ENCODE data around the gene ZPR1. TPM values are rescaled to one million over a fixed set of nuclear protein-coding genes. Genes with fewer than 3 reads are reported as not detected.

Gene ZPR1
- total RNA-seq, 6 donors from 2014 or later = 17.6 to 56.1 (median 34.4) TPM

DNA sequence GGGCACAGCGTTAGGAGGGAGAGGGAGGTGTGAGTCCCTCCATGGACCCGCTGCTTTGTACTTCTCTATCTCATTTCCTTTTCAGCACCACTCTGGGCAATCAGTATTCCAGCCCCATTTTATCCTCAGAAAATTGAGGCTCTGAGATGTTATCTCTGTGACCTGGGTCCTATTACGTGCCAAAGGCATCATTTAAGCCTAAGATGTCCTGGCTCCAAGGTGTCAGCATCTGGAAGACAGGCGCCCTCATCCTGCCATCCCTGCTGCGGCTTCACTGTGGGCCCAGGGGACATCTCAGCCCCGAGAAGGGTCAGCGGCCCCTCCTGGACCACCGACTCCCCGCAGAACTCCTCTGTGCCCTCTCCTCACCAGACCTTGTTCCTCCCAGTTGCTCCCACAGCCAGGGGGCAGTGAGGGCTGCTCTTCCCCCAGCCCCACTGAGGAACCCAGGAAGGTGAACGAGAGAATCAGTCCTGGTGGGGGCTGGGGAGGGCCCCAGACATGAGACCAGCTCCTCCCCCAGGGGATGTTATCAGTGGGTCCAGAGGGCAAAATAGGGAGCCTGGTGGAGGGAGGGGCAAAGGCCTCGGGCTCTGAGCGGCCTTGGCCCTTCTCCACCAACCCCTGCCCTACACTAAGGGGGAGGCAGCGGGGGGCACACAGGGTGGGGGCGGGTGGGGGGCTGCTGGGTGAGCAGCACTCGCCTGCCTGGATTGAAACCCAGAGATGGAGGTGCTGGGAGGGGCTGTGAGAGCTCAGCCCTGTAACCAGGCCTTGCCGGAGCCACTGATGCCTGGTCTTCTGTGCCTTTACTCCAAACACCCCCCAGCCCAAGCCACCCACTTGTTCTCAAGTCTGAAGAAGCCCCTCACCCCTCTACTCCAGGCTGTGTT lies 41.1 kb upstream of the ZPR1 start:
- Histone ChIP-seq H3K36me3 (no peaks in the 10 kb centered on the region), H3K4me3 (no peak overlapping the region), H3K4me1 (peaks cover 0 to 8% (median 4%) of the 10 kb centered on the region in 4 donors), H3K27me3 (no peaks in the 10 kb centered on the region), H3K27ac (no peak overlapping the region), H3K9me3 (no peaks in the 10 kb centered on the region)
- 75 to 78% methylated on average over 9 to 16 of the region's 16 CpGs for WGBS, 2 donors
- ATAC-seq (ENCODE audit: low FRiP score in 2 of 2) (no peak), DNase-seq (no peak)
- TF ChIP-seq POLR2AphosphoS5 (IDR thresholded peaks at IDR 0.05) = no peak
- TF ChIP-seq, protein P1, sequence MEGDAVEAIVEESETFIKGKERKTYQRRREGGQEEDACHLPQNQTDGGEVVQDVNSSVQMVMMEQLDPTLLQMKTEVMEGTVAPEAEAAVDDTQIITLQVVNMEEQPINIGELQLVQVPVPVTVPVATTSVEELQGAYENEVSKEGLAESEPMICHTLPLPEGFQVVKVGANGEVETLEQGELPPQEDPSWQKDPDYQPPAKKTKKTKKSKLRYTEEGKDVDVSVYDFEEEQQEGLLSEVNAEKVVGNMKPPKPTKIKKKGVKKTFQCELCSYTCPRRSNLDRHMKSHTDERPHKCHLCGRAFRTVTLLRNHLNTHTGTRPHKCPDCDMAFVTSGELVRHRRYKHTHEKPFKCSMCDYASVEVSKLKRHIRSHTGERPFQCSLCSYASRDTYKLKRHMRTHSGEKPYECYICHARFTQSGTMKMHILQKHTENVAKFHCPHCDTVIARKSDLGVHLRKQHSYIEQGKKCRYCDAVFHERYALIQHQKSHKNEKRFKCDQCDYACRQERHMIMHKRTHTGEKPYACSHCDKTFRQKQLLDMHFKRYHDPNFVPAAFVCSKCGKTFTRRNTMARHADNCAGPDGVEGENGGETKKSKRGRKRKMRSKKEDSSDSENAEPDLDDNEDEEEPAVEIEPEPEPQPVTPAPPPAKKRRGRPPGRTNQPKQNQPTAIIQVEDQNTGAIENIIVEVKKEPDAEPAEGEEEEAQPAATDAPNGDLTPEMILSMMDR (IDR thresholded peaks at IDR 0.05) = no peak
- no peak for TF ChIP-seq POLR2A (IDR thresholded peaks at IDR 0.05)
- TF ChIP-seq EP300 (IDR thresholded peaks at IDR 0.05) = no peak

DNA sequence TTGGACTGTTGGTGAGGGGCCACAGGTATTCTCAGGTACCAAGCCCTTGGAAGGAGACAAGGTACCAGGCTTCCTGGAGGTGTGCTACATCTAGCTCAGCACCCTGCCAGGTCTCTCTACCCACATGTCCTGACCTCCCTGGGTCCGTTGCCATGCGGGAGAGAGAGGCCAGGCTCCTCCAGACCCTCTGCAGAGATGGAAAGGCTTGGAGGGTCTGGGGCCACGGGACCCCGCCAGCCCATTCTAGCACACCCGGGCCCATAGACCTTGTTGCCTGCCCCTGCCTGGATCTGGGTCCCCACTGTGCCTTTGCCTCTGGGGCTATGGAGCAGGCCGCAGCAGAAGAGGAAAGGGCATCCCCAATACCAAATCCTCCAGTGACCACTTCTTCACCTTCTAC lies 39.6 kb upstream of the ZPR1 start:
- Histone ChIP-seq H3K27ac (no peak overlapping the region), H3K4me1 (peaks cover 0 to 7% (median 3%) of the 10 kb centered on the region in 4 donors), H3K9me3 (no peaks in the 10 kb centered on the region), H3K4me3 (no peak overlapping the region), H3K36me3 (no peaks in the 10 kb centered on the region), H3K27me3 (no peaks in the 10 kb centered on the region)
- DNase-seq (no peak), ATAC-seq (ENCODE audit: low FRiP score in 2 of 2) (no peak)
- TF ChIP-seq POLR2A (IDR thresholded peaks at IDR 0.05) (no peak), POLR2AphosphoS5 (IDR thresholded peaks at IDR 0.05) (no peak), EP300 (IDR thresholded peaks at IDR 0.05) (no peak)
- TF ChIP-seq, protein P1 (IDR thresholded peaks at IDR 0.05) = no peak
- 90 to 93% methylated on average over 2 to 6 of the region's 6 CpGs for WGBS, 2 donors

DNA sequence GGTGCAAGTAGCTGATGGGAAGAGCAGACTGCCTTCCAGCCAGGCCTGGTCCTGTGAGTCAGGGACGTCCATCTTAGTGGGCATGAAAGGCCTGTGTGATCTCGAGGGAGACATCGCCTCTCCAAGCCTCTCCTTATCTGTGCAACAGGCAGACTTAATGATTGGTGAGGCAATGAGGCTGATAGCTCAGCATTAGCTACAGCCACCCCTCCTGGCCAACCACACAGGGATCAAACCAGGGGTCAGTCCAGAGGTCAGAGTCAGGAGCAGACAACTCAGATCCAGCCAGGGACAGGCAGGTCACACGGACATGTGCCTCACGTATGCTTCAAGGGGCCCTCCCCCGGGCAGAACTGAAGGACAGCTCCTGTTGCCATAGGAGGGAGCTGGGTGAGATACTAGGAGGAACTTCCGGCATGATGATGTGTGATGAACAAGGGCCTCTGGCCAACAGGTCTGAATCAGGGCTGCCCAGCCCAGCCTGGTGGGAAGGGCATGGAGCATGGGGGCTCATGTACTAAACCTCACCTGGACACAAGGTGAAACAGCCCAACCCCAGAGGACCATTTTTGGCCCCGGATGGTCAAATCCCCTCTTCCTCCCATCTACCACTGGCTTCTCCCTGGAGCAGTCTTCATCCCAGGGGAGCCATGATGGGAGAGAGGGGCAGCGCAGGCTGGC lies 39.1 kb upstream of the ZPR1 start:
- Histone ChIP-seq H3K27ac (no peak overlapping the region), H3K4me3 (no peak overlapping the region), H3K36me3 (no peaks in the 10 kb centered on the region), H3K27me3 (no peaks in the 10 kb centered on the region), H3K4me1 (peaks cover 0 to 4% (median 1%) of the 10 kb centered on the region in 4 donors), H3K9me3 (no peaks in the 10 kb centered on the region)
- WGBS, 2 donors = 78 to 95% methylated on average over 4 to 9 of the region's 9 CpGs
- ATAC-seq (ENCODE audit: low FRiP score in 2 of 2) = no peak
- peak in 1 of 2 donors; percentile 2 for DNase-seq
- TF ChIP-seq EP300 (IDR thresholded peaks at IDR 0.05) = no peak
- TF ChIP-seq POLR2AphosphoS5 (IDR thresholded peaks at IDR 0.05) = no peak
- no peak for TF ChIP-seq POLR2A (IDR thresholded peaks at IDR 0.05)
- TF ChIP-seq, protein P1 (IDR thresholded peaks at IDR 0.05) = no peak

DNA sequence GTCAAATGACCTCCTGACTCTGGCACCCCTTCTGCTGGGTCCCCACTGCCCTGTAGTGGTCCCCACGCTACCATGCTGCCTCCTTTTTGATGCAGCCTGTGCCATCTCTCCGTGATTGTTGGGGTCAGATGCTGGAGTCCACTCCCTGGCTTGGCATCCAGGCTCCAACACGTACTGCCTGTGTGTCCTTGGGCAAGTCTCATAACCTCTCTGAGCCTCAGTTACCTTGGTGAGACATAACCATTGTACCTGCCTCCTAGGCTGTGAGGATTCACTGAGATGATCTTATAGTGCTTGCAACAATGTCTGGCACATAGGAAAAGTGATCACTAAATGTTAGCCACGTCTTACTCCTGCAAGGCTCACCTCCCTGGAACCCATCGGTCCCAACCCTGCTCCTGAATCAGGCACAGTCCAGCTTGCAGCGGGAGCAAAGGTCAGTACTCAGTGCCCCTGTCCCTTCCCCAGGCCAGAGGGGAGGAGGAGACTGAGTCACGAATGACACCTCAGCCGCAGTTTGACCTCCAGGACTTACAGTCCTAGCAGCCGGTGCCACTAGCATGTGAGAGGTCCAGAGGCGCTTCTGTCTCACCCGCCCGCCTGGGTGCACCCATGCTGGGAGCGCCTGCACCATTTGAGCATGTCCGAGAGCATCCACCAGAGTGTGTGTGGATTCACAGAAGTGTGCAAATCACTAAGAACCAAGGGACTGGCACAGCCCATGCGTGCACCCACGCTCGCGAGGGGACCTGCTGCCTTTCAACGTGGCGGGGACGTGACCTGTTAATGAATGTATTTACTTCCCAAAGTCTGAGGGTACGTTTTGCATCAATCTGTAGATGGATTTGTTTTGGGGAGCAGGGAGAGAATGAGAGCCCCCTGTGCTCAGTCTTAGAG lies 38.3 kb upstream of the ZPR1 start:
- H3K27me3 ChIP-seq = no peaks in the 10 kb centered on the region
- peaks cover 0 to 4% (median 1%) of the 10 kb centered on the region in 4 donors for H3K4me1 ChIP-seq
- H3K27ac ChIP-seq = no peak overlapping the region
- DNase-seq = peak in 1 of 2 donors; percentile 14
- WGBS, 2 donors = 84 to 90% methylated on average over 10 to 21 of the region's 22 CpGs
- no peaks in the 10 kb centered on the region for H3K9me3 ChIP-seq
- H3K36me3 ChIP-seq = no peaks in the 10 kb centered on the region
- no peak for ATAC-seq (ENCODE audit: low FRiP score in 2 of 2)
- no peak for TF ChIP-seq POLR2A (IDR thresholded peaks at IDR 0.05)
- TF ChIP-seq, protein P1 (IDR thresholded peaks at IDR 0.05) = no peak
- no peak for TF ChIP-seq POLR2AphosphoS5 (IDR thresholded peaks at IDR 0.05)
- no peak for TF ChIP-seq EP300 (IDR thresholded peaks at IDR 0.05)
- no peak overlapping the region for H3K4me3 ChIP-seq

Data from upper lobe of left lung (tissue), 6 donors.